Dermis blood vessel endothelial cell (primary cell): ENCODE measurements around the gene NDUFAF8. TPM values are rescaled to one million over a fixed set of nuclear protein-coding genes. Genes with fewer than 3 reads are reported as not detected.

ENCODE experiments used
- DNase-seq: peaks from one replicate; pipeline ENCODE4 v3.0.0; 2010
- total RNA-seq: library from RNA; depleted of rRNA; stranded (reverse); fragments of >200 nt; gene quantifications from 2 replicates; pipeline ENCODE4 v1.2.3, GENCODE V29; 2014

Gene NDUFAF8
- total RNA-seq, 1 donor from 2014 or later, result 18.4 TPM

DNA sequence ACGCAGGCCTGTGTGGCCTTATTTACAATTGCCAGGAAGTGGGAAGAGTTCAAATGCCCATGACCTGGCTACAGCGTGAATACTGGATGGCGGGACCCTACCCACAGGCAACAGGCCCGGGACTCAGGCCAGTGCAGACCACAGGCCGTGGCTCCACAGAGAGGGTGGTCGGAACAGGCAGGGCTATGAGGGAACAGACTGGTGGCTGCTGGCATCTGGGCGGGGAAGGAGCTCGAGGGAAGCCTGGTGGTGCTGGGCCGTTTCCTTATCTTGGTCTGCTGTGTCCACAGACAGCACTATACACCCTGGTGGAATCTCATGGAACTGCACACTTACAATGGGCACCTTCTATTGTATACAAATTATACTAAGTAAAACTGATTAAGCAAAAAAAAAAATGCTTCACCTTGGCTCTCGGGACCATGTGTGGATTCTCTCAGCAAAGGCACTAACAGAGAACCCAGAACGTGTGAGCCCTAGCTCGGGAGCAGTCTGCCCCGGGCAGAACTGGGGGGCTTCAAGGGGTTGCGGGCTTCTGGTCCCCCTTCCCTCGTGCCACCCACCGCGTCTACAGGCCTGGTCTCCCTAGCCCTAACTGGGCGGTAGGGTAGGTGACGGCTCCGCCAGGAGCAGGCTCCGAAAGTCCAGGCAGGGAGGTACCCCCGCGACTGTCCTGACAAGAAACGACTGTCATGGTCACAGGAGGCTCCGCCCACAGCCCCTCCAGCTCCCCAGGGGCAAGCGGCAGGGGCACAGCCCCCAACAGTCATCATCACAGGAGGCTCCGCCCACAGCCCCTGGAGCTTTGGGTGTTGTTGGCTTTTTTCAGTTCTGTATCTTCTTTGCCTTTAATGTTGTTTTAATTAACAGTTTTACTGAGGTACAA lies 38.2 kb upstream of the NDUFAF8 start:
- peak; percentile 92 for DNase-seq

DNA sequence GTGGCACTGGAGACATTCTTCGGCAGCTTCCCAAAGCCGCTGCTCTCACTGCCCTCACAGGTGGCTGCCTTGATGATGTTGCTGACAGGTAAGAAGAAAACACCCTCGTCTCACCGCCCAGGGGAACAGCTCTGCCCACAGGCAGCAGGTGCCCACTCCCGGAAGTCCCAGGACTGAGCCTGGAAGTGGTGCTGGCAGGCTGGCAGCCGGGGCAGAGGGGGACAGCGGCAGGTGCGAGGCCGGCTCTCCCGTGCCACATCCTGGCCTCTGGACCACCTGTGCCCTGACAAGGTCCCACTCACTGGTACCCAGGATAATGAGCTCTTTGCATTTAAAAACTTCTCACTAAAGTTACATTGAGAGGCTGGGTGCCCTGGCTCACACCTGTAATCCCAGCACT lies 36.8 kb upstream of the NDUFAF8 start:
- no peak for DNase-seq

DNA sequence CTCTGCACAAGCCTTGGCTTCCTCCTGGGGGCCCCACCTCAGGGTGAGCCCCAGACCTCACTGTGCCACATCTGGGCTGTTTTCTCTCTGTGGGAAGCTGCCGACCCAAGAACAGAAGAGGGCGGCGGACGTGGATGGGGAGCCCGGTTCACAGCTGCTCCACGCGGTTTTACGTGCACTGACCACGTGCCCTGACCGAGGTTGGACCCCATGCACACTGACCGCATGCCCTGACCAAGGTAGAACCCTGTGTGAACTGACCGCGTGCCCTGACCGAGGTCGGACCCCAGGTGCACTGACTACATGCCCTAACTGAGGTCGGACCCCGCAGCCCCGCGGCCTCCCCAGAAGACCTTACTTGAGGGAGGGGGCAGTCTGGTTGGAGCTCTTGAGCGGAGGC lies 36.0 kb upstream of the NDUFAF8 start:
- DNase-seq, result no peak

DNA sequence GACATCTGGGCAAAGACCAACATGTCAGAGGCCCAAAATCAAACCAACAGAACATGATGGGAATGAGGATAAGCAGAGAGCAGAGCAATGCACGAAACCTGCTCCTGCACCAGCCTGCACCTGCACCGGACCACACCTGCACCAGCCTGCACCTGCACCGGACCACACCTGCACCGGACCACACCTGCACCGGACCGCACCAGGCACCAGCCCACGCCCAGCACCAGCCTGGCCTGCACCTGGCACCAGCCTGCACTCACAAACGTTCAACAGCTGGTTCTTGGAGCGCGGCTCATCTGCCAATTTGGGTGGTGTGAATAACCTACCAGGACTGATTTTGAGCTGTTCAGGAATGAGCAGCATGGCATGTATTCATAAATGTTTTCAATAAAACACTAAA lies 34.5 kb upstream of the NDUFAF8 start:
- DNase-seq, result no peak

DNA sequence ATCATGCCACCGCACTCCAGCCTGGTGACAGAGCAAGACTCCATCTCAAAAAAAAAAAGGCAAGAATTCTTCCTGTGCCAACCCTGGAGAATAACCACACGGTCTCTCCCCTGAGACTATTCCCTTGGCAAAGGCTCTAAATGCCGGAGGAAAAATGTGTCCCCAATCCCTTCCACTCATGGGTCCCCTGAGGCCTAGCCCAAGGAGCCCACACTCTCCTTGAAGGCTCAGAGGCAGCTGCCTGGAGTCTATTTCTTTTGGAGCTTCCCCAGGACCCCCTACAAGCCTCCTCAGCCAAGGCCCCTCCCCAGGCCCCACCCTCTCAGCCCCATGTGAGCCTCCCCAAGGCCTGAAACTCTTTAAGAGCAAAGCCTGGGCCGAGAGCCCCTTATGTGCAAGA lies 33.0 kb upstream of the NDUFAF8 start:
- DNase-seq, result no peak

DNA sequence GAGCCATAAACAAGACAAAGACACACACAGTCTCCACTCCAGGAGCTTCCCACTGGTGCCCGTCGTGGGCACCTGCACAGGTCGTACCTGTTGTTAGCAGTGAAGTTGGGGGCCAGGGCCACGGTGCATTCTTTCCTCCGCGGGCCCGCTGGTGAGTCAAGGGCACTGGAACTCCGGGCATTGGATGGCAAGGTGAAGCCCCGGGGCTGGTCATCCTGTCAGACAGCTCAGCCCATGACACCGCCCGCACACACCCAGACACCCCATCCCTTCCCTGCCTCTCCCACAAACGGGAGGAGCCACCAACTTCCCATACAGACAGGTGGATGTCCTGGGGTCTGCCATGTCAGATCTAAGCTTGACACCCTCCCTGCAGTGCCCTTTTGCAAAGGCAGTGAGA lies 32.5 kb upstream of the NDUFAF8 start:
- DNase-seq, result no peak

DNA sequence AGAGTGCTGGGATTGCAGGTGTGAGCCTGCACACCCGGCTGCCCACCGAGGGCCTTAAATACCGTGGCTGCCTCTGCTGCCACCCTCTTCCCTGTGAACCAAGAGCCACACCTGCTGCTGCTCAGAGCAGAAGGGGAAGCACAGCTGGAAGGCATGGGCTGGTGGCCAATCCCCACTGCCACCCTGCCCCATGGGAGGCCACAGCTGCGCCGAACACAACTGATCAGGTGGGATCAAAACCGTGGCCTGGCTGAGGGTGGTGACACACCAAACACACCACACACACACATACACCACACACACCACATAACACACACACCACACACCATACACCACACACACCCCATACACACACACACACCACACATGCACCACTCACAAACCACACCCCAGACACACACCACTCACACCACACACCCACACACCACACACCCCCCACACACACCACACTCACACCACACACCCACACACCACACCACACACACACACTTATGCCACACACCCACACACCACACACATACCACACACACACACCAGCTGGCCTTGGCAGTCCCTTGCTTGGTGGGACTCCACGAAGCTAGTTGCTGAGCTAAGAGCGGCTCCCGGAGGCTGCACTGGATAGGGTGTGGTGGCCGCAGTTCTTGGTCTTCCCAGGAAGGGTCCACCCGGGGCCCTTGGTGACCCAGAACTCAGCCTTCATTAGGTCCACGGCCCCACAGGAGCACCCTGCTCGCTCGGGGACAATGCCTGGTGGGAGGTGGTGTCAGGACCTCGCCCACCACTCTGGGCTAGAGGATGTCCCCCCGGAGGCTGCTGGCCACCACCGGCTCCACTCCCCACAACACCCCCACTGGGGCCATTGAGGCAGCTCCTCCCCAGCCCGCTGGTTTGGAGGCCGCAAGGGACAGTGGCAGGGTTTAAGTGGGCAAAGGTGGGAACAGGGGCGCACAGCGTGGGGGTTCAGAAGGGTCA lies 31.2 kb upstream of the NDUFAF8 start:
- no peak for DNase-seq

DNA sequence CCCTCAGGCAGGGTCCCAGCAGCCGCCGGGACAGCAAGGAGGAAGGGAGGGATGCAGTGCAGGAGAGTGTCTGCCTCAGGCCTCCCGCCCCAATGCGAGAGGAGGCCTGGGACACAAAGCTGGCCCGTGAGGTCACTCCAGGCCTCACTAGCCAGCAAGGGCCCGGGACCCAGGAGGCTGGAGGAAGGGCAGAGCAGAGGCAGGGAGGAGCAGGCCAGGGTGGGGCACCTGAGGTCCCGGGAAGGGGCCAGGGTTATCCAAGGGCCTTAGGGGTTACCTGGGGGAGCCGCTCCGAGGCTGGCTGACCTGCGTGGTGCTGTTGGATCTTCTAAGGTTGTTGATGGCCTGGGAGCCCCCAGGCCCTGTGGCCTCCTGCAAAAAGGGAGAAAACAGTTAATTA lies 30.5 kb upstream of the NDUFAF8 start:
- DNase-seq, result no peak

DNA sequence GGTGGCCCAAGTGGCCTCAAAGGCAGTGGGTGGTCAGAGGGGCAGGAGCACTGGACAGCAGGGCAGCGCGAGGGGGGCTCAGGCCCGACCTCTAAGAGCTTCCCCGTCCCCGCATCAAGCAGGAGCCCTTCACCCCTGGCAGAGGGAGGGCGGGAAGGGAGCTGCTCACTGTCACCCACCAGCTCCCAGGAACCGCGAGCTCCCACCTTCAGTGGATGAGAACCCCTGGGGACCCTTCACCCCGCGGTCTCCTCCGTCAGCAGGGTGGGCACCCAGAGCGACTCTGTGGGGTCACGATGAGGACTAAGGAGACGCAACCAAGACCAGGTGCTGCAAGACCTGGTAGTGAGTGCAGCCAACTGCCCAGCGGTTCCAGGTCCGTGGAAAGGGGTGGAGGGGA lies 30.0 kb upstream of the NDUFAF8 start:
- DNase-seq, result no peak

DNA sequence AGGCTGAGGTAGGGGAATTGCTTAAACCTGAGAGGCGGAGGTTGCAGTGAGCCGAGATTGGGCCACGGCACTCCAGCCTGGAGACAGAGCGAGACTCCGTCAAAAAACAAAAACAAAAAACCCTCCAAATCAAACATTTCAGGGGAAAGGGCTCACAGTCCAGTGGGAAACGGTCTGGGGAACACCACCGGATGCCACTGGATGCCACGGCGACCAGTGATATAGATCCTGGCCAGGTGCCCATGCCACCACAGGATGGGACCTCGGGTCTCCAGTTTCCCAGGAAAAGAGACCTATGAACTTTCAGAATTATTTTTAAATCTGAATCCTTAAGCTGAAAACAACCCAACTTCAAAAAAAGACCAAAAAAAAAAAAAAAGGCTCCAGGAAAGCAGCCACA lies 28.7 kb upstream of the NDUFAF8 start:
- DNase-seq, result peak; percentile 31

DNA sequence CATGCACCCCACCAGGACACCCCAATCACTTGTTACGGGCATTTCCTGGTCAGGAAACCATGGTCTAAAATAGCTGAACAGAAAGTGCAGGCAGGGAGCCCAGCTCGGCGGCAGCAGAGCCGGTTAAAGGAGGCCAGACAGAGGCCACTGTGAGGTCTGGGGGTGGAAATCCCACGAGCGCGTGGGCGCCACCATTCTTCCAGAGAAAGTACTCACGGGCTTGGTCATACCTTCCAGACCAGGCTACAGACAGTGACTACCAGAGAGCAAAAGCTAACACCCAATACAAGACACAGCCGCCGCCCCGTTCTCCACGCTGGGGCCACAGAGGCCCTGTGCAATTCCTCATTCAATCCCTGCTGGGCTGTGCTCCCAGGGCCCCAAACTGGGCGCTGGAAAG lies 28.2 kb upstream of the NDUFAF8 start:
- DNase-seq, result peak; percentile 58

DNA sequence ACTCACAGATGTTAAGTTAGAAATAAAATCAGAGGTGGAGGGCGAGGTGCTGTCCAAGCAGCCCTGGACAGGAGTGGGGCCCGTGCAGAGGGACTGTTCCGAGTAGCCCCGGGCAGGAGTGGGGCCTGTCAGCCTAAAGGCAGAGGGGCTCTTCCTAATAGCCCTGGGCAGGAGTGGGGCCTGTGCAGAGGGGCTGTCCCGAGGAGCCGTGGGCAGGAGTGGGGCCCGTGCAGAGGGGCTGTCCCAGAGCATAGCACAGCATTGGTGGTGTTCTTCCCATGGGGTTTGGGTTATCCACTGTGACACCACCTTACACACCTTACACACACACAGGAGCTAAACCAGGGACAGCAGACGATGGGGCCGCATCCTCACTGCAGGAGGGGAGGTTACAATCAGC lies 26.8 kb upstream of the NDUFAF8 start:
- DNase-seq, result no peak

DNA sequence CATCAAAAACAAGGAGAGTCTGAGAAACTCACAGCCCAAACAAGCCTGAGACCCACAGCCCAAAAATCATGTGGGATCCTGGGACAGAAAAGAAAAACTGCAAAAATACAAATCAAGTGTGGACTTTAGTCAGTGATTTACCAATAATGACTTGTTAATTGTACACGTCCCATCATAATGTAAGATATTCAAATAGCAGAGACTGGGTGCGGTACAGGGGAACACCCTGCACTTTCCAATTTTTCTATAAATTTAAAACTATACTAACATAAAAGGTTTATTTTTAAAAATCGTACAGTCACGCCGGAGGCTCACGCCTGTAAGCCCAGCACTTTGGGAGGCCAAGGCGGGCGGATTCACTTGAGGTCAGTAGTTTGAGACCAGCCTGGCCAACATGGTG lies 25.1 kb upstream of the NDUFAF8 start:
- no peak for DNase-seq

DNA sequence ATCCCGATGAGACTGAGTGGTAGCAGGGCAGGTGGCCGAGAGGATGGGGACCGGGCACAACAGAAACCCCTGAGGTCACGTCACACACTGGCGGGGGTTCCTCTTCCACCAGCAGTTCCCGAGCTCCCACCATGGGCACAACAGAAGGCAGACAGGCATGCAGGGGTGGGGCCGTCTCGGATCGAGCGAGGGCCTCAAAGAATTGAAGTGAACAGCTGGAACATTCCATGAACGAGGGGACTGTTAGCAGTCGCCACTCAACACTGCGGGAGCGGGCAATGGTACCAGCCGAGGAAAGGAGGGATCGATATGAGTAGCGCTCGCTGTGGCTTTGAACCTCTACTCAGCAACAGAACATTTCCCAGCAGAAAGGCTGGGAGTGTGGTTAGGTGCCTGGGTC lies 21.6 kb upstream of the NDUFAF8 start:
- no peak for DNase-seq

DNA sequence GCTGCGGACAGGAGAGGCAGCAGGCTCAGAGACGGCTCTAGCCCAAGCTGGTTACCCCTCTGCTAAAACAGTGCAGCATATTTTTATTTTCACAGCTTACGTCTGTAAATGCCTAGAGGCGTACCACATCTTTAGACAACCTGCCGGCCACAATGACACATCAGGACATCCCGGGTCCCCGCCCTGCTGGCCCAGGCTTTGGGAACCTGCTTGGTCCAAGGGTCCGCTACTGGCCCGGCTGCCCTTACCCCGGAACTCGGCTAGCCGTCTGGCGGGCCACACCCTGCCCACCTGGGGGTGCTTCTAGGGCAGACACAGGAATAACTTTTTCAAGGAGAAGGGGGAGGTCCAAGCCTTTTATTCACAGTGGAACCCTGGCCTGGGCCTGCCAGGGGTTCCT lies 20.7 kb upstream of the NDUFAF8 start:
- DNase-seq, result no peak

DNA sequence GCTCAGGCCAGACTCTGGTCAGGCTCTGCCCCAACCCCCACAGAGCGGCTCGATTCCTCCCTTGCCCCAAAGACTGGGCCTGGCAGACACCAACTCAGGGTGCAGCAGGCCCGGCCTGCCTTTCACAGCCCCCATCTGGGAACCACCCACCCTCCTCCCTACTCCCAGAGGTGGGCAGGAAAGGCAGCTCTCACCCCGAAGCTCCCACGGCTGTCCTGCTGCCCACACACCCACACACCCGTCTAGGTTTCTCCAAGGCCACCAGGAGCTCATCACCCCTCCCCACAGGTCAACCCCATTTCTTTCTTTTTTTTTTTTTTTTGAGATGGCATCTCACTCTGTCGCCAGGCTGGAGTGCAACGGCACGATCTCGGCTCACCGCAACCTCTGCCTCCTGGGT lies 20.1 kb upstream of the NDUFAF8 start:
- DNase-seq, result no peak

DNA sequence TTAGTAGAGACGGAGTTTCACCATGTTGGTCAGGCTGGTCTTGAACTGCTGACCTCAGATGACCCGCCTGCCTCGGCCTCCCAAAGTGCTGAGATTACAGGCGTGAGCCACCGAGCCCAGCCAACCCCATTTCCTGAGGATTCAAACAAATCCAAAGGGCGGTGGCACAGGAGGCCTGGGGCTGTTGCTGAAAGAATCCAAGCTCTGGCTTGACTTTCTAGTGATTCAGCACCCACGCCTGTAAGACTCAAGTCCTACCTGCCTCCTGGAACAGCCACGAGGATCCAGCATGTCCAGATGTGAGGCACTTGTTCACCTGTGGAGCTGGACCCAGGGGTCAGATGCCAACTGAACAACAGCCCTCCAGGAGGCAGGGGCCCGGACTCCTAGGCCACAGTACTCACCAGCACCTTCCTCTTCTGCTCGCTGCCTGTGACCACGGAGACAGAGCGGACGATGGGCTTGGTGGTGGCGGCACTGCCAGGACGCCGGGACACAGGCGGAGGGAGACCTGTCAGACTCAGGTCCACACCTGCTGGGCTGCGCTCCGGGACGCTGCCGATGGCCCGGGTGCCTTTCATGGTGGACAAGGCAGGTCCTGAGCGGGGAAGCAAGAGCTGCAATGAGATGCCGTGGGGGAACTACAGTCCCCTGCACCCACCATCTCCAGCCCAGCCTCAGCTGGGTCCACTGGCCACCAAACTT lies 19.5 kb upstream of the NDUFAF8 start:
- DNase-seq, result no peak

DNA sequence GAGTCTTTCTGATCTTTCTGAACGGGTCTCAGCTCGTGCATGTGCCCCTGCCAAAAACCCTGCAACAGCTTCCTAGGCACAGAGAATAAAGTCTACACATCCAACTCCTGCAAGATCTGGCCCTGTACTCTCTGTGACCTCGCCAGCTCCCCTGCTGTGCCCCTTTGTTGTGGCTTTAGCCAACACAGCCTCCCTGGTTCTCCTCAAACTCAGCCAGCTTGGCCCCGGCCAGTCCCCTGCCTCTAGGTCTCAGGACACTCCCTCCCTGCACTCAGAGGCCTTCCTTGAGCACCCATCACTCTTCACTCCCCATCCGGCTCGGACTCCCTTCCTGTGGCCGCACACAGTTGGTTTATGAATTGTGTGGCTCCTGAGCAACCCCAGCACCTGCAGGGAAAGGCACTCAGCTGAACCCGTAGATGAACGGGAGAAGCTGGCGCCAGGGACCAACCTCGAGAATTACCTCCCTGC lies 17.7 kb upstream of the NDUFAF8 start:
- DNase-seq, result no peak

DNA sequence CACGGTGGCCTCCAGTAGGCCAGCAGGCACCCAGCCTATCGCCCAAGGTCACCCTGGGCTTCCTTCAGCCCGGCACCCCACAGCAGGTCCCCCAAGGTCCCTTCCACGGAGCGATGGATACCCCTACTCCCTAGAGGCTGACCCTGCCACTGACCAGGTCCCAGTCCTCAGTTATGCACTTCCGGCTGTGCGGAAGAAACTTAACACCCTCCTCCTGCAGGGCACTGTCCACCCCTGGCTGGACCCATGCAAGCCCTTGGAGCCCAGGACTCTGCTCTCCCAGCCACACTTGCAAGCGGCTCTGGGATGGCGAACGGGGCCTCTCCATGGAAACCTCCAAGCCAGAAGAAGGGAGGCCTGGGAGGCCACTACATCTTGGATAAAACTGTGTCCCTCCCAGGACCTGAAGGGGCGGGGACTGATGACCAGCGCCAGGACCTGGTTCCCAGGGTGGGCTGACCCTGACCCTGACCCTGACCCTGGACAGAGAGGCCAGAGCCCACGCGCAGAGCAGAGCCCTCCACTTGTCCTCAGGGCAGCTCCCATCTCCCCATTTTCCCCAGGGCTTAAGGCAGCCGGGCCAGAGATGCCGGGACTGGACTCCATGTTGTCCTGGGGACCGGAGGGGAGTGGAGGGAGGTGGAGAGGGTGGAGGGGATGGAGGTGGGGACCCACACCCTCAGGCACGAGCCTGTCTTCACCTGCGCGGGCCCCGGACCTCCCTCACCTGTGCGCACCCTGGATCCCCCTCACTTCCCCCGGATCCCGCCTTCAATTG lies 17.1 kb upstream of the NDUFAF8 start:
- no peak for DNase-seq

DNA sequence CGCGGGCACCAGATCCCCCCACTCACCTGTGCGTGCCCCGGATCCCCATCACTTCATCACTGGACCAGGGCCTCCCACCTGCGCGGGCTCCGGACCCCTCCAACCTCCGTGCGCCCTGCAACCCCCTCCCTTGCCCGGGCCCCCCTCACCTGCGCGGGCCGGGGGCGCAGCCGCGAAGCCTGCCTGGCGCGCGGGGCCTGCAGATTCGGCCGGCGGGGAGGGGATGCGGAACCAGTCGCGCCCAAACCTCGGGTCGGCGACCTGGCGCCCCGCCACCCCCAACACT lies 16.6 kb upstream of the NDUFAF8 start:
- no peak for DNase-seq

DNA sequence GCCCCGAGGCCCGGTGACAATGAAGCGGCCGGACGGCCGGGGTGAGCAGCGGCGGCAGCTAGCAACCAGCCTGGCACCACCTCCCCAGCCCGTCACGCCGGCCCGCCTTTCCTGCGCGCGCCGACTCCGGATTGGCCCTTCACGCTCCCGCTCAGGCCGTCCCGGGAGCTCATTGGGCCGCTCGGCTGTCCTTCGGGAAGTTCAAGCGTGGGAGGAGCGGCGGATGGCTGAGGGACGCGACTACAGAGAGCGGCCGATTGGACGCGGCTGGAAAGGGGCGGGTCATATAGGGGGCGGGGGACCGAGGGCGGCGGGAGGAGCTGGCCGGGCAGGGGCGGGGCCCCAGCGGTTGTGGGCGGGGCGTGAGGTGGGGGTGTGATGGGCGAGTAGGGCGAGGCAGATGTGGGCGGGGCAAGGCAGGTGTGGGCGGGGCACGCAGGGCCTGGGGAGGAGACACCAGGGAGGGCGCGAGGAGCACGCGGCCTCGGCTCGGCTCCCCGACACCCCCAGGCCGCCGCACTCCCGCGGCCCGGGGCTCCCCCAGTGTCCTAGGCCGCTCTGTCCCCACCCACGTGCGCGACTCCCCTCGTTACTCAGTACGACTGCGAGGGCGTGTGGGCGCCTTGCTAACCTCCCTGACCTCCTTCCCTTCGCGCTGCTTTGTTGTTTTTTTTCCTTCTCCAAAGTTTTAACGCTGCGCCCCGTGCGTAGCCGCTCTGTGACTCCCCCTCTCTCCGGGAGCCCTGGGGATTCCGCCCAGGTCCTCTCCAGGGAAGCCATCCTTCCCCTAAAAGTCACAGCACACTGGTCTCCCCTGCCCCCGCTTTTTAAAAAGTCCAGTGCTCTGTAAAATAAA lies 16.0 kb upstream of the NDUFAF8 start, which contains the start of gene CEP131:
TSS of gene CEP131 (minus strand) at position 60 of the 856 bp plus-strand sequence. CDS start 2,909 bp downstream, outside the sequence.
- peak; percentile 99 for DNase-seq
